GM19372 (cell line): ENCODE results near the gene PAIP2B.
"Not testable (repeated sequence)": the region's sequence is repeated elsewhere in the genome, so short reads cannot be mapped to it uniquely, and the experiment has no call there.

Experiments used
- ATAC-seq: cut with Tn5 transposase; IDR thresholded peaks from one replicate; pipeline ENCODE4 v1.9.1; 2021; ENCODE audit warnings: mild to moderate bottlenecking, low read depth, moderate library complexity; ENCODE audit not compliant: unreplicated experiment

The PAIP2B gene, protein sequence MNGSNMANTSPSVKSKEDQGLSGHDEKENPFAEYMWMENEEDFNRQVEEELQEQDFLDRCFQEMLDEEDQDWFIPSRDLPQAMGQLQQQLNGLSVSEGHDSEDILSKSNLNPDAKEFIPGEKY

GRCh38 chr2:71226965-71227560, at the start of gene PAIP2B:
Gene PAIP2B (minus strand): TSS chr2:71227103. CDS start chr2:71202589, 24,514 bp downstream.
- peak; percentile 93 for ATAC-seq

GRCh38 chr2:71275939-71276310, 49.0 kb upstream of the PAIP2B start:
- no peak for ATAC-seq

- ATAC-seq, result no peak
These were observed 42.7 kb upstream of the PAIP2B start for GRCh38 chr2:71269511-71270090.

DNA sequence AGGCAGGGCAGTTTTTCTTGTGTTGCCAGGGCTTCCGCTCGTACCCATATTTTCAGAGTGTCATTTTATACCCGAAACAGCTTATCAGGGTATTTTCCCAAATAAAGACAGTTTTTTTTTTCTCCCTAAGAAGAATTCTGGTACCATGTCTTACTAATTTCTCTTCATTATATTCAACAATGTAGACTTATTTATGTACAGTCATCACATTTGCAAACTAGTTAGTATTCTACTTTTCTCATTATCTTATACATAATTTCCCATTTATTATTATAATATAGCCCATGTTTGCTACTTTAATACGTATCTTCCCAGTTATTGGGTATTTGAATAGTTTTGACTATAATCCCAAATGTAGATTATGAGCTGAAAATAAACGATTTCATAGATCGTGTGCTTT, 36.5 kb upstream of the PAIP2B start:
- ATAC-seq, result no peak

- no peak for ATAC-seq
These were observed 34.6 kb upstream of the PAIP2B start for GRCh38 chr2:71261534-71261933.

- ATAC-seq, result no peak
These were observed 29.5 kb upstream of the PAIP2B start for GRCh38 chr2:71256421-71256820.

DNA sequence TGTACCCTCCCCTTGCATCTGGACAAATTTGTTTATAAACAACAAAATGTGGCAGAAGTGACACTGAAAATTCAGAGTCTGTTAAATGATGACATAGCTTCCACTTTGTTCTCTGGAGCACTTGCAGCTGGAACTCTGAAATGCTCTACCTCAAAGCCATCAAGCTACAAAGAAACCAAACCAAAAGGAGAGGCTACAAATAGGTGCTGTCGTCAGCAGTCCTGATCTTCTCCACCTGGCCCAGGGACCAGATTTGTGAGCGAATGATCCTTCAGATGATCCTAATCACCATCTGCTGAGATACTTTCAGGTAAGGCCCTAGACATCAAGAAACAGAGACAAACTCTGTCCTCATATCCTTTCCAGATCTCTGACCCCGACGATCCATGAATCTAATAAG, 27.9 kb upstream of the PAIP2B start:
- no peak for ATAC-seq

- ATAC-seq, result no peak
These were observed 27.2 kb upstream of the PAIP2B start for GRCh38 chr2:71254078-71254477.

DNA sequence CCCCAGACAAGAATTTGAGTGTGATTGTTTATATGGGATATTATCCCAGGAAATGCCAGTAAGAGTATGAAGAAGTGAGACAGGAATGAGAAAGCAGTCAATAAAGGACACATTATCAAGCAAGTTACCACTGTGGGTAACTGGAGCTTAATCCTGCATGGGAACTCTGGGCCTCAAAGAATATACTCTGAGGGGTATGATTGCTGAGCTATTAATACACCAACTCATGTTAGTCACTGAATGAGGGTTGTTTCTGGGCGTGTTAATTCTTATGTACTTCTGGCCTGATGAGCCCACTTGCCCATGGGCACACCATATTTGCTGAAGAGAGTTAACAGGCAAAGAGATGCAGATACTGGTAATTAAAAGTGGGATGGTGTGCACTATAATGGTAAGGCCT, 26.6 kb upstream of the PAIP2B start:
- ATAC-seq, result no peak

GRCh38 chr2:71252862-71253261, 26.0 kb upstream of the PAIP2B start:
- no peak for ATAC-seq

GRCh38 chr2:71250935-71251334, 24.0 kb upstream of the PAIP2B start:
- no peak for ATAC-seq

DNA sequence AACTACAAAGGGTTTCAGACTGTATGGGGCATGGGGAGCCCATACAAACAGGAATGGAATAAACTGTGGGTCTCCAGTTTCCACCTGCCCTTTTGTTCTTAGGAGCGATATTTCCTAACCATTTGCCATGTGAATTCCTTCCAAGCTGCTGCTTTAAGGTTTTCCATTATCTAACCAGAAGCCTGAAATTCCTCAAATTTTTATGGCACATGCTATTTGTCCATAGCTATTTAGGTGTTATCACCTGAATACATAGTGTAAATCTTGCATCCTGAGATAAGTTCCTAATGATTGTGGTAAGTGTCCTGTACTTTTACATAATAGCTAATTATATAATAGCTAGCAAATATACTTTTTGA, 17.4 kb upstream of the PAIP2B start:
- ATAC-seq, result no peak

DNA sequence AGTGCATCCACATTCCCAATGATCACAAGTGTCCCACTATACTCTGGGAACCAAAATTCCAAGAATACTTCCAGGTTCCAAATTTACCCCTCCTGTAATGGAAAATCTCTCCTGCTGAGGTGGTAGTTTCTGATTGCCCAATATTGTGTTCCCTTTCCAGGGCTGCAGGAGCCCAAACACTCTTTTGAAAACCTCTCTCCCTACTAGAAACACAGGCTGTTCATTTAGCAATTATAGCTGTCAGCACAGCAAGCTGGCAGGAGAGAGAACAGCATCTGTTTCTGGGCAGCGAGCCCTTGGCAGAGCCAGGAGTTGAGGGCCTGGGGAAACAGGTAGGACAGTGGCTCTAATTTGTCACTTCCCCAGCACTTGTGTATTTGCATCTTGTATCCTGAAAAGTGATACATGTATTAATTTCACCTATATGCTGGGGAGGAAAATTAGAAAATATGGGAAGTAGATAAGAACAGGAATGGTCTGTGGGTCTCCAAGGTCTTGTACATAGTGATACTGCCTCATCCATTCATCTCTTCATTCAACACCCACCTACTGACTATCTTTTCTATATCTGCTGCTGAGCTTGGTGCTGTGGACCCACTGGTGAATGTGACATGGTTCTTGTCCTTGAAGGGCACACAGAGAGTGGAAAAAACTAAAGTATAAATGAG, 16.9 kb upstream of the PAIP2B start:
- ATAC-seq, result no peak

- no peak for ATAC-seq
These were observed 13.9 kb upstream of the PAIP2B start for GRCh38 chr2:71240794-71241193.

DNA sequence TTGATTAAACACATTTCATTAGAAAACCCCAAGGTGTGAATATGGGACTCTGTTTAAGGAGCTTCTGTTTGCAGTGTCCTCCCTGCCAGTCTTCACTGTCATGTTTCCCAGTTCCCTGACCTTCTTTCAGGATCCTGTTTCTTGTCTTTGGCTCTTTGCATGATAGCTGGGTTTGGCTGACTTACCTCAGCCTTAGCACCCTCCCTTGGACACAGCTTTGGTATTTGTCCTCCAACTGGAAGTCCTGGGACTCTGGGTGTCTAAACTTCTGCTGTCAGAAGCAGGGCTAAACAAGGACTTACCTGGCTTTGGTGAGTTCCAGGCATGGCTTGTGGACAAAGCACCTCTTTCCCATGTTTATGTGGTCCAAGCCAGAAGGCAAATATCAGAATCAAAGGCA, 11.2 kb upstream of the PAIP2B start:
- ATAC-seq, result no peak

- no peak for ATAC-seq
These were observed 9.2 kb upstream of the PAIP2B start for GRCh38 chr2:71235930-71236587.

GRCh38 chr2:71233072-71233471, 6.2 kb upstream of the PAIP2B start:
- ATAC-seq, result not testable (repeated sequence)

DNA sequence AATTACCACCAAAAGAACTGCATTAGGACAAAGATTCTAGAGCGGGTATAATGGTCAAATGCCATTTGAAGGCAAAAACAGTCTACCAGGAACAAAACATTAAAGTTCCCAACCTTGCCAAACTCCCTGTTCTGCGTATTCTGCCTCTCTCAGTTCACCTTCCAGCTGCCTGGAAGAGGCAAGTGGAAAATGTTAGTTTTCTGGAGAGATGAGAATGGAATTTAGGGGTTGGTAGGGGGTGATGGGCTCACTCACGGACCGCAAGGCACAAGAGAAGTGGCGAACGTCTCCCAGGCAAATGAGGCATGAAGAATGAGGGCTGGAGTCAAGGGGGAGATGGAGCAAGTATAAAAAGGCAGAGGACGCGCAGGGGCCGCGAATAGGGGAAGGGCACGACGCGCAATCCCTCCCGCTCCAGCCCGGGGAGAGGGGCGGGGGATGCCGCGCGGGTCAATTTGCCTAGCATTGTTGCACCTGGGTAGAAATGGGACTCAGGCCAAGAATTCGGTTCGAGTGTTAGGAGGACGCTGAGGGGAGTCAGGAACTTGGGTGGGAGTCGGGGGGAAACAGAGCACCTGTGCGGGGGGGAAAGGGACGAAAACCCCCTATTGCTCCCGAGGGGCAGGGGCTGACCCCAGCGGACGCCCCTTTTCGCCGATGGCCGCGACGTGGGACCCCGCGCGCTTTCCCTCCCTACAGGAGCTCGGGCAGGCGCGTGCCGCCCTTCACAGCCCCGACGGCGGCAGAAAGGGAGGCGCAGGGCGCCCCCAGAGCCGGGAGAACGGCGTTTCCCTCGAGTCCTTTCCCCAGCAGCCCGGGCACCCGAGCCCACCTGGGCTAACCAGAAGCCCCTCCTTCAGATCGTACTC, 573 bp downstream of the PAIP2B start:
- peak; percentile 6 for ATAC-seq

DNA sequence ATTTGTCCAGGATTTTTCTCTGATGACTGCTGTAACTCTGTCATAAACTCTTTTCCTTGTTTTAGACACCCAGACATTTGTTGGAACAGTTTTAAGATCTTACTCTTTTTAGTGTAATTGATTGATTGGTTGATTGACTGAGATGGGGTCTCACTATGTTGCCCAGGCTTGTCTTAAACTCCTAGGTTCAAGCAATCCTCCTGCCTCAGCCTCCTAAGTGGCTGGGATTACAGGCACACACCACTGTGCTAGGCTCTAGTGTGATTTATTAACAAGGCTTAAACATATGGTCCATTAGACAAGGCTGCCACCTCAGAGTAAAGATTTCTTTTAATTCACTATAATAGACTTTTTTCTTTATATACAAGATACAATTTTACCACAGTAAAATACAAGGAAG, 2.0 kb downstream of the PAIP2B start:
- ATAC-seq, result no peak

DNA sequence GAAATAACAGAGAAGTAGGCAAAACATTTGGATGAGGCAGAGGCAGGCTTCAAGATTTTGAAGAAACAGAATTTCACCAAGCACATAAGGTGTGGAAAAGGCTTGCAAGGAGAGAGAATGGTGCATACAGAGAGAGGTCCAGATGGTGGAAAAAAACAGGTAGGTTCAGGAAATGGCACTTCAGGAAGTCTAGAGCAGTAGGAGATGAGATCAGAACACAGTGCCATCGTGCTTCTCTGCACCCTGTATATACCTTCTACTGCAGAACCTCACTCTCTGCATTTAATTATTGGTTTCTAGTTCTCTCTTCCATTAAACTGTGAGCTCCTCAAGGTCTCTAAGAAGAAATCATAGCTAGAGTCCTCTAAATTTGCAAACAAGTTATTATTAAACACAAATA, 2.4 kb downstream of the PAIP2B start:
- ATAC-seq, result no peak
